K562 (cell line): Measurements from ENCODE around the gene CEP57. TPM values are rescaled to one million over a fixed set of nuclear protein-coding genes. Genes with fewer than 3 reads are reported as not detected.
A peak's percentile ranks its signal among the peaks of the same experiment; 100 is the strongest.

Experiments
- BDP1 ChIP-seq: IDR thresholded peaks from 3 replicates; pipeline ENCODE4 v1.6.1; 2011; ENCODE audit not compliant: insufficient read length, insufficient read depth
- DACH1 ChIP-seq: fragments of 450-650 bp; IDR thresholded peaks from 2 replicates; pipeline ENCODE4 v1.6.1; 2018; ENCODE audit not compliant: partially characterized antibody
- DMBX1 ChIP-seq: fragments of 250-450 bp; sonication (Bioruptor Pico); IDR thresholded peaks from 2 replicates; pipeline ENCODE4 v1.8.0; 2022; ENCODE audit warnings: inconsistent platforms, mild to moderate bottlenecking, moderate library complexity, borderline replicate concordance
- ELF1 ChIP-seq: fragments of 200-800 bp; sonication (Bioruptor generic); IDR thresholded peaks from 2 replicates; pipeline ENCODE4 v1.6.1; 2016; ENCODE audit warnings: missing genetic modification characterization, missing compliant biosample characterization
- FOXJ2 ChIP-seq: fragments of 200-800 bp; sonication (Bioruptor generic); IDR thresholded peaks from 2 replicates; pipeline ENCODE4 v1.6.1; 2016; ENCODE audit warnings: missing genetic modification characterization, missing compliant biosample characterization
- HNRNPH1 ChIP-seq: fragments of 200-400 bp; formaldehyde crosslinking; optimal IDR thresholded peaks from 2 replicates; pipeline ENCODE3; 2017; ENCODE audit warnings: low read depth, mild to moderate bottlenecking, low read length, moderate library complexity
- KAT2B ChIP-seq: IDR thresholded peaks from one replicate; pipeline ENCODE4 v1.6.1; 2012; ENCODE audit warnings: low read depth, mild to moderate bottlenecking, control low read depth, inconsistent platforms, low read length, moderate library complexity
- NFIX ChIP-seq: fragments of 250-450 bp; sonication (Bioruptor Pico); IDR thresholded peaks from 2 replicates; pipeline ENCODE4 v1.4.0; 2020; ENCODE audit warnings: low read depth, mild to moderate bottlenecking, moderate library complexity
- PCBP1 ChIP-seq: fragments of 200-400 bp; formaldehyde crosslinking; IDR thresholded peaks from 2 replicates; pipeline ENCODE4 v1.6.1; 2018; ENCODE audit warnings: mild to moderate bottlenecking, low read depth, low read length; ENCODE audit not compliant: poor library complexity, severe bottlenecking
- PHB2 ChIP-seq: fragments of 450-650 bp; IDR thresholded peaks from 2 replicates; pipeline ENCODE4 v1.6.1; 2017; ENCODE audit warnings: low read depth
- POLR3G ChIP-seq: IDR thresholded peaks from 2 replicates; pipeline ENCODE4 v1.6.1; 2011; ENCODE audit not compliant: insufficient read length, insufficient replicate concordance; ENCODE audit errors: extremely low read depth
- RBM25 ChIP-seq: fragments of 200-400 bp; formaldehyde crosslinking; IDR thresholded peaks from 2 replicates; pipeline ENCODE4 v1.6.1; 2018; ENCODE audit warnings: low read length, low read depth, moderate library complexity; ENCODE audit not compliant: severe bottlenecking
- SAFB2 ChIP-seq: fragments of 200-400 bp; formaldehyde crosslinking; IDR thresholded peaks from 2 replicates; pipeline ENCODE4 v1.6.1; 2018; ENCODE audit warnings: borderline replicate concordance, low read length, low read depth, moderate library complexity; ENCODE audit not compliant: severe bottlenecking
- SAP30 ChIP-seq: fragments of 200-600 bp; sonication (generic); IDR thresholded peaks from 2 replicates; pipeline ENCODE4 v1.6.1; 2012; ENCODE audit warnings: borderline replicate concordance, low read depth, mild to moderate bottlenecking, moderate library complexity, low read length, control low read depth, inconsistent platforms; ENCODE audit not compliant: insufficient read depth, poor library complexity, severe bottlenecking
- TCF7 ChIP-seq: sonication (generic); IDR thresholded peaks from 2 replicates; pipeline ENCODE4 v1.6.1; 2016; ENCODE audit warnings: antibody characterized with exemption, borderline replicate concordance
- USF2 ChIP-seq: sonication (generic); formaldehyde crosslinking; IDR thresholded peaks from 2 replicates; pipeline ENCODE4 v1.5.0; 2020; ENCODE audit warnings: missing genetic modification reagents
- ZNF707 ChIP-seq: fragments of 250-450 bp; sonication (Bioruptor Pico); conservative IDR thresholded peaks from 2 replicates; pipeline ENCODE4 v1.8.0; 2022; ENCODE audit warnings: inconsistent platforms, mild to moderate bottlenecking, moderate library complexity
- ZNF780A ChIP-seq: fragments of 250-450 bp; sonication (Bioruptor Pico); IDR thresholded peaks from 2 replicates; pipeline ENCODE4 v1.5.0; 2021; ENCODE audit warnings: mild to moderate bottlenecking
- polyA plus RNA-seq, 8 experiments: library from polyadenylated mRNA; depleted of rRNA in 4 of 8; stranded (reverse) in 5 of 8; unstranded in 3 of 8; fragments of >200 nt; fragmentation: Nextera tagmentation in 2 of 8; fragmentation: Illumina TruSeq in 1 of 8; extraction: Ambion mirVana in 2 of 8; extraction: Trizol in 1 of 8; gene quantifications; 2 replicates each; pipeline versions ENCODE4 v1.2.1 to v1.2.3, GENCODE V29; 2011 to 2014; ENCODE audit warnings: inconsistent platforms in 1 of 8, missing spikeins in 1 of 8
- total RNA-seq, 7 experiments: library from RNA; depleted of rRNA in 6 of 7; stranded (reverse); fragments of >200 nt in 6 of 7; fragmentation: Illumina TruSeq in 2 of 7; extraction: Trizol in 2 of 7; gene quantifications; 2 replicates each; pipeline versions ENCODE4 v1.2.1 to v1.2.3, GENCODE V29; 2011 to 2021; ENCODE audit warnings: low replicate concordance in 1 of 7
- TF ChIP-seq, protein P1 (sequence below): fragments of 450-650 bp; conservative IDR thresholded peaks from 2 replicates; pipeline ENCODE4 v1.6.1; 2016; ENCODE audit warnings: missing genetic modification characterization, low read depth, mild to moderate bottlenecking, missing compliant biosample characterization, moderate library complexity

The CEP57 gene
- total and polyA plus RNA-seq, 9 of the 15 experiments (the other 6 are each of a cell fraction or from before 2014, with no cell fraction given): 25.1 to 88.1 (median 65.2) TPM

GRCh38 chr11:95789506-95790122 lies 684 bp upstream of the CEP57 start, which contains the start of gene FAM76B (continued):
- no peak for TF ChIP-seq POLR3G
- peak; percentile 95 for TF ChIP-seq PCBP1
- TF ChIP-seq FOXJ2 (tag): no peak
- TF ChIP-seq PHB2: no peak
- TF ChIP-seq ELF1: peak; percentile 97
- TF ChIP-seq KAT2B: no peak
- TF ChIP-seq TCF7: peak; percentile 92; the same call in 1 of the 2 replicates
- TF ChIP-seq, protein P1, sequence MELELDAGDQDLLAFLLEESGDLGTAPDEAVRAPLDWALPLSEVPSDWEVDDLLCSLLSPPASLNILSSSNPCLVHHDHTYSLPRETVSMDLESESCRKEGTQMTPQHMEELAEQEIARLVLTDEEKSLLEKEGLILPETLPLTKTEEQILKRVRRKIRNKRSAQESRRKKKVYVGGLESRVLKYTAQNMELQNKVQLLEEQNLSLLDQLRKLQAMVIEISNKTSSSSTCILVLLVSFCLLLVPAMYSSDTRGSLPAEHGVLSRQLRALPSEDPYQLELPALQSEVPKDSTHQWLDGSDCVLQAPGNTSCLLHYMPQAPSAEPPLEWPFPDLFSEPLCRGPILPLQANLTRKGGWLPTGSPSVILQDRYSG (tag): no peak
- TF ChIP-seq USF2 (CRISPR knock-in tag): no peak
- TF ChIP-seq RBM25: peak; percentile 25
- no peak for TF ChIP-seq ZNF707 (CRISPR knock-in tag)
- no peak for TF ChIP-seq HNRNPH1
- TF ChIP-seq DACH1: no peak
- no peak for TF ChIP-seq DMBX1
- no peak for TF ChIP-seq SAFB2
- TF ChIP-seq SAP30: peak; percentile 77
- no peak for TF ChIP-seq BDP1
- TF ChIP-seq ZNF780A (CRISPR knock-in tag): no peak
- TF ChIP-seq NFIX (CRISPR knock-in tag): no peak
